Activated naive CD4-positive, alpha-beta T cell treated with anti-CD3 and anti-CD28 coated beads, Interleukin-2, amount 50 U/mL, for 16 hours (primary cell): ENCODE results near the gene PLOD2.

ENCODE experiments used
- DNase-seq: peaks from one replicate; pipeline ENCODE4 v3.0.0-alpha.2; 2020

PLOD2 gene

GRCh38 chr3:146160964-146161662 is at the start of gene PLOD2:
PLOD2 (minus strand) TSS chr3:146161184; CDS start chr3:146160989, 195 bp downstream.
- DNase-seq, result peak; percentile 10

GRCh38 chr3:146209371-146209770 is 48.4 kb upstream of the PLOD2 start:
- no peak for DNase-seq

GRCh38 chr3:146203776-146204175 is 42.8 kb upstream of the PLOD2 start:
- DNase-seq, result no peak

- no peak for DNase-seq
These were observed 39.7 kb upstream of the PLOD2 start for GRCh38 chr3:146200461-146201220.

GRCh38 chr3:146199762-146200161 is 38.8 kb upstream of the PLOD2 start:
- DNase-seq, result no peak

- DNase-seq, result no peak
These were observed 35.8 kb upstream of the PLOD2 start for GRCh38 chr3:146196789-146197188.

GRCh38 chr3:146195605-146196004 is 34.6 kb upstream of the PLOD2 start:
- DNase-seq, result no peak

GRCh38 chr3:146195030-146195429 is 34.0 kb upstream of the PLOD2 start:
- DNase-seq, result no peak

GRCh38 chr3:146191051-146191450 is 30.1 kb upstream of the PLOD2 start:
- DNase-seq, result no peak

- peak; percentile 8 for DNase-seq
These were observed 28.7 kb upstream of the PLOD2 start for GRCh38 chr3:146189519-146190173.

GRCh38 chr3:146187334-146187950 is 26.5 kb upstream of the PLOD2 start:
- DNase-seq, result no peak

GRCh38 chr3:146184241-146185015 is 23.4 kb upstream of the PLOD2 start:
- no peak for DNase-seq

- DNase-seq, result no peak
These were observed 20.2 kb upstream of the PLOD2 start for GRCh38 chr3:146181216-146181615.

- no peak for DNase-seq
These were observed 19.4 kb upstream of the PLOD2 start for GRCh38 chr3:146180376-146180775.

GRCh38 chr3:146178006-146178689 is 17.2 kb upstream of the PLOD2 start:
- DNase-seq, result no peak

- no peak for DNase-seq
These were observed 16.5 kb upstream of the PLOD2 start for GRCh38 chr3:146177519-146177918.

GRCh38 chr3:146177072-146177471 is 16.1 kb upstream of the PLOD2 start:
- no peak for DNase-seq

- DNase-seq, result no peak
These were observed 11.6 kb upstream of the PLOD2 start for GRCh38 chr3:146172586-146172985.

- DNase-seq, result no peak
These were observed 9.6 kb upstream of the PLOD2 start for GRCh38 chr3:146170591-146170990.

GRCh38 chr3:146169891-146170290 is 8.9 kb upstream of the PLOD2 start:
- DNase-seq, result no peak

- no peak for DNase-seq
These were observed 5.8 kb upstream of the PLOD2 start for GRCh38 chr3:146166826-146167225.

- DNase-seq, result no peak
These were observed 5.4 kb upstream of the PLOD2 start for GRCh38 chr3:146166415-146166821.
